ENCODE measurements around the gene OXT.
A peak's percentile ranks its signal among the peaks of the same experiment; 100 is the strongest.

OXT gene

GRCh38 chr20:3102575-3103368 is 31.4 kb downstream of the OXT start:
- Histone ChIP-seq H4K20me1 (ENCODE audit: insufficient read depth, low read length, poor library complexity, severe bottlenecking) (no peaks in the 10 kb centered on the region), H3K36me3 (ENCODE audit: insufficient read depth, low read length) (no peaks in the 10 kb centered on the region), H3K9me3 (ENCODE audit: insufficient read depth, low read depth, low read length) (no peaks in the 10 kb centered on the region), H3K27me3 (ENCODE audit: insufficient read depth, low read length, poor library complexity, severe bottlenecking) (no peaks in the 10 kb centered on the region), H3K79me2 (ENCODE audit: insufficient read depth, low read length) (no peaks in the 10 kb centered on the region), H3K4me1 (ENCODE audit: insufficient read depth, low read length, poor library complexity, severe bottlenecking) (peaks cover 52% of the 10 kb centered on the region), H3K9me2 (replicated peaks; ENCODE audit: low read depth, low read length) (no peaks in the 10 kb centered on the region), H3K4me2 (ENCODE audit: low read depth, low read length, poor library complexity, severe bottlenecking) (peak overlapping the region; percentile 51), H3K4me3 (ENCODE audit: low read length, poor library complexity, severe bottlenecking) (no peak overlapping the region), H3K9ac (ENCODE audit: low read depth, low read length, poor library complexity, severe bottlenecking) (peak overlapping the region; percentile 17), H2AFZ (ENCODE audit: low read length) (no peak overlapping the region), H3F3A (ENCODE audit: low read depth) (no peaks in the 10 kb centered on the region)
- TF ChIP-seq EZH2phosphoT487 (IDR thresholded peaks at IDR 0.05; ENCODE audit: borderline replicate concordance) = no peak
- TF ChIP-seq CTCF (conservative IDR thresholded peaks at IDR 0.05; ENCODE audit: low read length) = no peak

GRCh38 chr20:3103369-3104032 is 32.1 kb downstream of the OXT start:
- Histone ChIP-seq H3K4me2 (ENCODE audit: low read depth, low read length, poor library complexity, severe bottlenecking) (no peak overlapping the region), H3K4me1 (ENCODE audit: insufficient read depth, low read length, poor library complexity, severe bottlenecking) (peaks cover 57% of the 10 kb centered on the region), H3K27me3 (ENCODE audit: insufficient read depth, low read length, poor library complexity, severe bottlenecking) (no peaks in the 10 kb centered on the region), H3K79me2 (ENCODE audit: insufficient read depth, low read length) (no peaks in the 10 kb centered on the region), H3F3A (ENCODE audit: low read depth) (no peaks in the 10 kb centered on the region), H3K9me3 (ENCODE audit: insufficient read depth, low read depth, low read length) (no peaks in the 10 kb centered on the region), H3K36me3 (ENCODE audit: insufficient read depth, low read length) (no peaks in the 10 kb centered on the region), H2AFZ (ENCODE audit: low read length) (no peak overlapping the region), H3K4me3 (ENCODE audit: low read length, poor library complexity, severe bottlenecking) (no peak overlapping the region), H4K20me1 (ENCODE audit: insufficient read depth, low read length, poor library complexity, severe bottlenecking) (no peaks in the 10 kb centered on the region), H3K9me2 (replicated peaks; ENCODE audit: low read depth, low read length) (no peaks in the 10 kb centered on the region), H3K9ac (ENCODE audit: low read depth, low read length, poor library complexity, severe bottlenecking) (peak overlapping the region; percentile 17)
- TF ChIP-seq CTCF (conservative IDR thresholded peaks at IDR 0.05; ENCODE audit: low read length) = no peak
- TF ChIP-seq EZH2phosphoT487 (IDR thresholded peaks at IDR 0.05; ENCODE audit: borderline replicate concordance) = no peak

- Histone ChIP-seq H4K20me1 (ENCODE audit: insufficient read depth, low read length, poor library complexity, severe bottlenecking) (no peaks in the 10 kb centered on the region), H3F3A (ENCODE audit: low read depth) (no peaks in the 10 kb centered on the region), H2AFZ (ENCODE audit: low read length) (no peak overlapping the region), H3K27me3 (ENCODE audit: insufficient read depth, low read length, poor library complexity, severe bottlenecking) (no peaks in the 10 kb centered on the region), H3K36me3 (ENCODE audit: insufficient read depth, low read length) (no peaks in the 10 kb centered on the region), H3K4me2 (ENCODE audit: low read depth, low read length, poor library complexity, severe bottlenecking) (no peak overlapping the region), H3K9ac (ENCODE audit: low read depth, low read length, poor library complexity, severe bottlenecking) (no peak overlapping the region), H3K4me1 (ENCODE audit: insufficient read depth, low read length, poor library complexity, severe bottlenecking) (peaks cover 53% of the 10 kb centered on the region), H3K79me2 (ENCODE audit: insufficient read depth, low read length) (no peaks in the 10 kb centered on the region), H3K9me3 (ENCODE audit: insufficient read depth, low read depth, low read length) (no peaks in the 10 kb centered on the region), H3K4me3 (ENCODE audit: low read length, poor library complexity, severe bottlenecking) (no peak overlapping the region), H3K9me2 (replicated peaks; ENCODE audit: low read depth, low read length) (no peaks in the 10 kb centered on the region)
- TF ChIP-seq CTCF (conservative IDR thresholded peaks at IDR 0.05; ENCODE audit: low read length) (no peak), EZH2phosphoT487 (IDR thresholded peaks at IDR 0.05; ENCODE audit: borderline replicate concordance) (no peak)
Measured at GRCh38 chr20:3105256-3106137, 34.1 kb downstream of the OXT start.

Measured in Loucy (cell line).